HG03139 (cell line): ENCODE data around the gene GRIN3B.

ENCODE experiments used
- ATAC-seq: cut with Tn5 transposase; IDR thresholded peaks from one replicate; pipeline ENCODE4 v1.9.1; 2021; ENCODE audit not compliant: unreplicated experiment

The GRIN3B gene

GRCh38 chr19:1041272-1041834 is 41.1 kb downstream of the GRIN3B start:
- ATAC-seq = no peak

- ATAC-seq = no peak
Measured at GRCh38 chr19:1041835-1042685, 41.8 kb downstream of the GRIN3B start.

- no peak for ATAC-seq
Measured at GRCh38 chr19:1042689-1043511, 42.7 kb downstream of the GRIN3B start.

DNA sequence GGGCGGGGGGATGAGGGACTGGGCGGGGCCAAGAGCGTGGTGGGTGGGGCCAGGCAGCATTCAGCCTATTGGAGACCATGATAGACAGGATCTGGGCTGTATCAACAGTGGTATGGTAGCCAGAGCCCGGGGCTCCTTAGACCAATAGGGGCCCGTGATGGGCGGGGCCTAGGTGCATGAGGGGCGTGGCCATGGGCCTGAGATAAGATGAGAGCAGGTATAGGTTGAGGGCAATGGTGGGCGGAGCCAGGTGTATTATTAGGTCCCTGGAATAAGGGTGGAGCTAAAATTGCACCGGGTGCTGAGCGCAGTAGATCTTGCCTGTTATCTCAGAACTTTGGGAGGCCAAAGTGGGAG is 45.0 kb downstream of the GRIN3B start:
- ATAC-seq = no peak

- ATAC-seq = no peak
Measured at GRCh38 chr19:1046117-1046626, 46.0 kb downstream of the GRIN3B start.

DNA sequence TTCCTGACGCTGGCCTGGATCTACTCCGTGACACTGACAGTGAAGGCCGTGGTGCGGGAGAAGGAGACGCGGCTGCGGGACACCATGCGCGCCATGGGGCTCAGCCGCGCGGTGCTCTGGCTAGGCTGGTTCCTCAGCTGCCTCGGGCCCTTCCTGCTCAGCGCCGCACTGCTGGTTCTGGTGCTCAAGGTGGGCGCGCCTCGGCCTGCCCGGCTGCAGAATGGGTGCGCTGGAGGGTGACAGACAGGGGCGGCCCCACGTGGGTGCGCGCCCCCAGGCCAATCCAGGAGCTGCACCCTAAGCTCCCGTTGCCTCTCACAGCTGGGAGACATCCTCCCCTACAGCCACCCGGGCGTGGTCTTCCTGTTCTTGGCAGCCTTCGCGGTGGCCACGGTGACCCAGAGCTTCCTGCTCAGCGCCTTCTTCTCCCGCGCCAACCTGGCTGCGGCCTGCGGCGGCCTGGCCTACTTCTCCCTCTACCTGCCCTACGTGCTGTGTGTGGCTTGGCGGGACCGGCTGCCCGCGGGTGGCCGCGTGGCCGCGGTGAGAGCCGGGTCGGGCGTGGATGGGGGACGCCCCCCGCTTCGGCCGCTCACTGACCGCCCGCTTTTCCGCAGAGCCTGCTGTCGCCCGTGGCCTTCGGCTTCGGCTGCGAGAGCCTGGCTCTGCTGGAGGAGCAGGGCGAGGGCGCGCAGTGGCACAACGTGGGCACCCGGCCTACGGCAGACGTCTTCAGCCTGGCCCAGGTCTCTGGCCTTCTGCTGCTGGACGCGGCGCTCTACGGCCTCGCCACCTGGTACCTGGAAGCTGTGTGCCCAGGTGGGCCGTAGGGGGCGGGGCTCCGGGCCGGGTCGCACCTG is 46.8 kb downstream of the GRIN3B start:
- ATAC-seq = no peak

- ATAC-seq = no peak
Measured at GRCh38 chr19:1047696-1048147, 47.5 kb downstream of the GRIN3B start.

DNA sequence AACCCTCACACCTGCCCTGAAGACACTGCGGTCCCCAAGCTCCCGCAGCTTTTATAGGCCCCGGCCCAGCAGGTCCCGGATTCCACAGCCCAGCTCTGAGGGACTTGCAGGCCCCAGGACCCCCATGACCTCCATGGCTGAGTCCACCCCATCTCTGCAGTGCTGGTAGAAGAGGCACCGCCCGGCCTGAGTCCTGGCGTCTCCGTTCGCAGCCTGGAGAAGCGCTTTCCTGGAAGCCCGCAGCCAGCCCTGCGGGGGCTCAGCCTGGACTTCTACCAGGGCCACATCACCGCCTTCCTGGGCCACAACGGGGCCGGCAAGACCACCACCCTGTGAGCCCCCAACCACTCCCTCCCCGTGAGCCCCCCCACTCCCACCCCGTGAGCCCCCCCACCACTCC is 48.9 kb downstream of the GRIN3B start:
- ATAC-seq = no peak

DNA sequence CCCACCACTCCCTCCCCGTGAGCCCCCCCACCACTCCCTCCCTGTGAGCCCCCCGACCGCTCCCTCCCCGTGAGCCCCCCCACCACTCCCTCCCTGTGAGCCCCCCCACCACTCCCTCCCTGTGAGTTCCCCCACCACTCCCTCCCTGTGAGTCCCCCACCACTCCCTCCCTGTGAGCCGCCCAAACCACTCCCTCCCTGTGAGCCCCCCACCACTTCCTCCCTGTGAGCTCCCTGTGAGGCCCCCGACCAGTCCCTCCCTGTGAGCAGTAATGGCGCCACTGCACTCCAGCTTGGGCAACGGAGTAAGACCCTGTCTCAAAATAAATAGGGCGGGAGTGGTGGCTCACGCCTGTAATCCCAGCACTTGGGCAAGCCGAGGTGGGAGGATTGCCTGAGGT is 49.6 kb downstream of the GRIN3B start:
- ATAC-seq = no peak

GRCh38 chr19:1050989-1051788 is 51.0 kb downstream of the GRIN3B start:
- ATAC-seq = no peak

DNA sequence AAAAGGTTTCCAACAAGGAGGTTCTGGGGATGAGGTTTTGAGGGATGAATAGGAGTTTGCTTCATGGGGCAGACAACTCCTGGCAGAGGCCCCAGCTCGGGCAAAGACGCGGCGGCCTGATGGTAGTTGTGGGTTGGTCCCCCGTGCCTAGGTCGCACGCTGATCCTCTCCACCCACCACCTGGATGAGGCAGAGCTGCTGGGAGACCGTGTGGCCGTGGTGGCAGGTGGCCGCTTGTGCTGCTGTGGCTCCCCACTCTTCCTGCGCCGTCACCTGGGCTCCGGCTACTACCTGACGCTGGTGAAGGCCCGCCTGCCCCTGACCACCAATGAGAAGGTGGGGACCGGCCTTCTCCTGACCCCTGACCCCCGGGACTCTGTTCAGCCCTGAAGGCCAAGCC is 51.6 kb downstream of the GRIN3B start:
- no peak for ATAC-seq

GRCh38 chr19:1052349-1052975 is 52.2 kb downstream of the GRIN3B start:
- no peak for ATAC-seq

GRCh38 chr19:1053176-1054101 is 53.2 kb downstream of the GRIN3B start:
- ATAC-seq = no peak

DNA sequence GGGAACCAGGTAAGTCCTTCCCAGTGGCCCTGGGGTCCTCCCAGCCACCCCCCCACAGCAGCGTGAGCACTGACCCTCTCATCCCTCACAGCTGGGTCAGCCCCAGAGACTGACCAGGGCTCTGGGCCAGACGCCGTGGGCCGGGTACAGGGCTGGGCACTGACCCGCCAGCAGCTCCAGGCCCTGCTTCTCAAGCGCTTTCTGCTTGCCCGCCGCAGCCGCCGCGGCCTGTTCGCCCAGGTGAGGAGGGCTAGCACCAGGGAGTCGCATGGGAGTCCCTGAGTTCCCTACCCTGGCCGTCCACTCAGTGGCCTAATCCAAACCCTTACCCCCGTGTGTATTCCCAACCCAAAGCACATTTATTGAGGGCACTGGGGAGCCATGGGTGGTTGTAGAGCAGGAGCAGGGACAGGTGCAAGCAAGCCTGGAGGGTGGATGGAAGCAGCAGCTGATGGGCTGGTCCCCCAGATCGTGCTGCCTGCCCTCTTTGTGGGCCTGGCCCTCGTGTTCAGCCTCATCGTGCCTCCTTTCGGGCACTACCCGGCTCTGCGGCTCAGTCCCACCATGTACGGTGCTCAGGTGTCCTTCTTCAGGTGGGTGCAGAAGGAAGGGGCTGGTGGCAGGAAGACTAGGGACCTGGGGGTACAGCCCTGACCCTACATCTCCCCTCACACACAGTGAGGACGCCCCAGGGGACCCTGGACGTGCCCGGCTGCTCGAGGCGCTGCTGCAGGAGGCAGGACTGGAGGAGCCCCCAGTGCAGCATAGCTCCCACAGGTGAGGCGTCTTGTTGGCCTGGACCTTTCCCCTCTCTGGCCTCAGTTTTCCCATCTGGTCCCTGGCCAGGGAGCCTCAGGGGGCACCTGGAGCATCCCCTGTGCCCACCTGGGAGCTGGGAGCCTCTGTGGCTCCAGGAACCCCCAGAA is 54.1 kb downstream of the GRIN3B start:
- ATAC-seq = no peak

GRCh38 chr19:1055028-1055425 is 54.8 kb downstream of the GRIN3B start:
- no peak for ATAC-seq

- ATAC-seq = no peak
Measured at GRCh38 chr19:1055886-1056620, 55.8 kb downstream of the GRIN3B start.
